Kidney glomerular epithelial cell (primary cell): Measurements from ENCODE around the gene FBRSL1.

Experiments
- DNase-seq: peaks from one replicate; lab custom pipeline; 2025; lab: John Stamatoyannopoulos, UW

The FBRSL1 gene

DNA sequence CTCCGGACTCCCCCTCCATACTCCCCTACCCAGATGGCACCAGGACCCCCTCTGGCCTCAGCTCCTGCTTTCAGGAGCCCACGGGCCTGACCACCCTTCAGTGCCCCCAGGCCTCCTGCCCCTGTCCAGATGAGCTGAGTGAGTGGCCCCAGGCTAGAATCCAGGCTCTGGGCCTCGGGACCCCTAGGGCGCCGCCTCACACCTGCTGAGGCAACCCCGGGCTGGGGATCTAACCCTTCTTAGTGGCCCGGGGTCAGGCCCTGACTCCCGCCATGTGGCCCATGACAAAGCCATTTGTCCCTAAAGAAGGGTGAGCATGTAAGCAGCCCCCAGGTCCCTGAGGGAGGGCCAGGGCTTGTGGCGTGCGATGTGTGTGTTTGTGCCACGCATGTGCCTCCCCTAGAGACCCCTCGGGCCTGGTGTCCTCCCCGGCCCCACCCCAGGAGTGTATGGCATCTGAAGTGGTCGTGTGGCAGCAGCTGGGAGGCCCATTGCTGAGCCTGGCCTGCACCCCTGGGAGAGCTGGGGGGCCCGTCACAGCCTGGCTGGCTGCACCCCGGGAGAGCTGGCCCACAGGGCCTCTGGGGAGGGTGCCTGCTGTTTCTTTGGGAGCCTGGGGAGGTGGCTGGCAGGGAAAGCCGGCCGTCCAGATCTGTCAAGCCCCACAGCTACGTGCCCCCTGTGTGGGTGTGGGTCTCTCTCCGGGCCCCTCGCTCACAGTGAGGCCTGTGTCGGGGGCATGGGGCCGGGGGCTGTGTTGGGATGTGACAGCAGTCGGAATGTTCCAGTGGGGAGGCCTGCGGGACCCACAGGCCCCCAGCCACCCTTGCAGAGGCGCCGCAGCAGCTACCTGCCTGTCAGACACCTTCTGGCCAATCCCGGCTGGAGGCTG is 7.8 kb downstream of the FBRSL1 start:
- DNase-seq: no peak

DNA sequence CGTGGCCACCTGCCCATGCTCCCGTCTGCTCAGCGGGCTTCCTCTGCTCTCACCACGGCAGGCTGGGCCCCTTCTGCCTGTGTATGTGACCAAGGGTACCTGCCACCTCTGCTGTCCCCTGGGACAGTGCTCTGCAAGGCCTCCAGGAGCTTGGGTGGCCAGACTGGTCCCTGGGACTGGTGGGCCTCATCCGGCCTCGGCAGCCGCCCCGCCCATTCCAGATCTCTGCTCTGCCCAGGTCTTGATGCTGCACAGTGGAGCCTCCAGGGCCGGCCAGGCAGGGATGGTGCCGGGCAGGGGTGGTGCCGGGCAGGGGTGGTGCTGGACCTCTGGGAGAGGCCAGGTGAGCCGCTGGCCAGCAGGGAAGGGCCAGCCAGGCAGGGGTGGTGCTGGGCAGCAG is 9.0 kb downstream of the FBRSL1 start:
- DNase-seq: no peak

DNA sequence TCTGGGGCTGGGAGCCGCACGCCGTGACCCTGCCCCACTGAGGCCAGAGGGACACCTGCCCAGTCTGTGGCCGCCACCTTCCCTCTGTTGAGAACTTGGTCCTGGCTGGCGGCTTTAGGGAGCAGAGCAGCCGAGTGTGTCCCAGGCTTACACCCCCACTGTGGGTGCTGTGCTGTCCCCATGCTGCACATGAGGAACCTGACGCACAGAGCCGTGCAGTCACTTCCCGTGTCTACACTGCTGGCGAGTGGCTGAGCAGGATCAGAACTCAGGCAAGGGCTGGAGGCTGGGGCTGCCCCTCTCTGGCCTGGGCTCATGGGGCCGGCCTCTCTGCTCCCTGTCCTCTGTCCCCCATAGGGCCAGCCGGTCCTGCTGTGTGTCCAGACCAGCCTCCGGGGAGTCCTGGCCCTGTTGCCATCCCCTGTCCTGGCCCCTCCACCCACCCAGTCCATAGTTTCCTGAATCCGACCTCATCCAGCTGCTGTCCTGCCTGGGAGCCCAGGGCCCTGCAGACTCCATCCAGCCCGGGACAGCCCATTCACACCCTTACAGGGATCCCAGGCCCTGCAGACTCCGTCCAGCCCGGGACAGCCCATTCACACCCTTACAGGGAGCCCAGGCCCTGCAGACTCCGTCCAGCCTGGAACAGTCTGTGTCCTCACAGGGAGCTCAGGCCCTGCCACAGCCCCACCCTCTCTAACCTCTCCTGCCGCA is 10.3 kb downstream of the FBRSL1 start:
- DNase-seq: no peak

DNA sequence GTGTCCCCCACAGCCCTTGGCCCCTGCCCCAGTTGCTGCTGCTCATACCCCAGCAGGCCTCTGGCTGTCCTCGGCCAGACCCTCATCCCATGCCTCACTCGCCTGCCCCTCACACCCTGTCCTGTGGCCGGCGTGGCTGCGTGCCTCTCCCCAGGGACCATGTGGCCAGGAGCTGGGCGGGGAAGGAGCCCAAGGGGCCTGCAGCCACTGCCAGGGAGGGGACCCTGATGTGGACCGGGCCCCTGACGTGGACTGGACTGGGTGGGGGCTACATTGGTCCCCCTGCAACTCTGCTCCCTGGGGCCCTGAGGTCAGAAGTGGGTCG is 10.9 kb downstream of the FBRSL1 start:
- no peak for DNase-seq

DNA sequence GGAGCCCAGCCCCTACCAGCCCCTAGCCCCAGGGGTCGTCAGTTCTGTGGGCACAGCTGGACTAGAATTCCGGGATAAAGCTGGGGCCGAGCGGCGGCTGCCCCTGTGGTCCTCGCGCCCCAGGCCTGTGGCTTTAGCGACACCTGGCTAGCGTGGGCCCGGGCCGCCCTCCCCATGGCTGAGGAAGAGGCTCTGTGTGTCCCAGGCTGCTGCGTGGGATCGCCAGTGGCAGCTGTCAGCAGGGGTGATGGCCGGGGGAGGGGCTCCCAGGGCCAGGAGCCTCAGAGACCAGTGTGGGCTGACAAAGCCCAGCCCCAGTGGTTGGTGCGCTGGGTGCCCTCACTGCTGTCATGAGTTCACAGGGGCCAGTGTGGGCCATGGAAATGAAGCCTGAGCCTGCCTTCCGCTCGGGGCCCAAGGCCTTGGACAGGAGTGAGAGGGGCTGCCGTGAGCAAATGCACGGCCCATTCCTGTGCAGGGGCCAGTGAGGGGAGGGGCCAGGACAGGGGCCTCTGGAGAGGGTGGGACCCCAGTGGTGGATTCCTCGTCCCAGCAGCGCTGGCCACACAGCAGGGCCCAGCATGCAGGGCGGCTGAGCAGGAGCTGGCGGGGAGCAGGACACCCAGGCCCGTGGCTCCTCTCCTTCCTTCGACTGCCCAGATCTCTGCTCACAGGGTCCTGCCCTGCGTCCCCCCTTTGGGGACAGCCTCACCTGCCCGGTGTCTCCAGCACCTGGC is 11.4 kb downstream of the FBRSL1 start:
- no peak for DNase-seq

DNA sequence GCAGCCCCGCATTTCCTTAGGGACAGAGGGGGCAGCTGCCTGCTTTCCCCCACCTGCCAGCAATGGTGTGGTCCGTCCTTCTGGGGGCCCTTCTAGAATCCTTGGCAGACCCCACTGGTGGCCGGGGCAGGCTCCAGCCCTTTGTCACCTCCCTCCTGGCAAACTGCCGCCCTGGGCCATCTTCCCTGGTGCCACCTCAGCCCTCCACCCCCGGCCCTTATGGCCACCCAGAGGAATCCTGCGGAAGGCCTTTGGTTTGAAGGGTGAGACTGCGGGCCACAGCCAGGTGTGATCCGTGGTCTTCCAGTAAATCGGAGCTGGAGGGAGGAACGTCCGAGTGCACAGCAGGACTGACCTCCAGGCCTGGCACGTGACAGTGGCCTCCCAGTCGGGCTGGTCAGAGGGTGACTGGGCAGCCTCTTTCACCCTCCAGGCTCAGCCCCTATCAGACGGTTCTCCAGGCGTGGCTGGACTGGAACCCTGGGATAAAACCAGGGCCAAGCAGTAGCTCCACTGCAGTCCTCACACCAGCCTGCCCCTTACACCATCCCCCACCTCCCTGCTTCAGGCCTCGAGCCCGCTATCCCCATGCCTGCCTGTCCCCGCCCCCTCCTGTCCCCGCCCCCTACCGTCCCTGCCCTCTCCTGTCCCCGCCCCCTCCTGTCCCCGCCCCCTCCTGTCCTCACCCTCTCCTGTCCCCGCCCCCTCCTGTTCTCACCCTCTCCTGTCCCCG is 12.4 kb downstream of the FBRSL1 start:
- DNase-seq: no peak

DNA sequence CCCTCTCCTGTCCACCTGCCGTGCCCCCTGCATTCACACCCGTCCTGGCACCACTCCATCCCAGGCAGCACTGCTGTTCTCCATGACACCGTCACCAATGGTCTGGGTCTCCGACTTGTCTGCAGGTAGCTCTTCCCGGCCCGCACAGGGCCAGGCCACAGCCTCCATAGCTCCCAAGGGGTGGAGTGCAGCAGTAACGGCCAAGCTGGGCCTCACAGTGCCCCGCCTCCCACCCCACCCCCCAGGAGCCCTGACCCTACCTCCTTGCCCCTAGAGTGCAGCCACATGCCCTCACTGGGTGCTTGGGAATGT is 12.9 kb downstream of the FBRSL1 start:
- DNase-seq: no peak

DNA sequence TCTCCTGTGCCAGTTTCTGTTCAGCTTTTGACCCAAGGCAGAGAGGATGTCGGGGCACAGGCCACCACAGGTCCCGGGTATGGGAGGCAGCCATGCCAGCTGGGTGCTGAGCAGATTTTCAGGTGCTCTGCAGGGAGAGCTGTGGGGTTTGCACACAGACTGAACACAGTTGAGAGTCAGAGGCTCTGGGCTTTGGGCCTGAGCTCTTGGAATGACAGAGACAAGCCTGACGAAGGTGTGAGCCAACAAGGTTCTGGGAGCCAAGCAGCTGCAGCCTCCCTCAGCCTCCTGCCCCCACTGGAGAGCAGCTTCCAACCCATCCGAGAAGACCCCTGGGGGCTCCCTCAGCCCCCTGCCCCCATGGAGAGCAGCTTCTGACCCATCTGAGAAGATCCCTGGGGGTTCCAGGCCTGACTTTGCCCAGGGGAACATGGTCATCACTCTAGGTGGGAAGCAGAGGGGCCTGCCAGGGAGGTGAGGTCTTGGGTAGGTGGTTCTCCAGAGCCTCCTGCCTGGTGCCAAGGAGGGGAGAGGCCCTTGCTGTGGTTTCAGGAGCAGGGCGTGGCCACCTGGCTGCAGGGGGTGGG is 13.8 kb downstream of the FBRSL1 start:
- DNase-seq: no peak

DNA sequence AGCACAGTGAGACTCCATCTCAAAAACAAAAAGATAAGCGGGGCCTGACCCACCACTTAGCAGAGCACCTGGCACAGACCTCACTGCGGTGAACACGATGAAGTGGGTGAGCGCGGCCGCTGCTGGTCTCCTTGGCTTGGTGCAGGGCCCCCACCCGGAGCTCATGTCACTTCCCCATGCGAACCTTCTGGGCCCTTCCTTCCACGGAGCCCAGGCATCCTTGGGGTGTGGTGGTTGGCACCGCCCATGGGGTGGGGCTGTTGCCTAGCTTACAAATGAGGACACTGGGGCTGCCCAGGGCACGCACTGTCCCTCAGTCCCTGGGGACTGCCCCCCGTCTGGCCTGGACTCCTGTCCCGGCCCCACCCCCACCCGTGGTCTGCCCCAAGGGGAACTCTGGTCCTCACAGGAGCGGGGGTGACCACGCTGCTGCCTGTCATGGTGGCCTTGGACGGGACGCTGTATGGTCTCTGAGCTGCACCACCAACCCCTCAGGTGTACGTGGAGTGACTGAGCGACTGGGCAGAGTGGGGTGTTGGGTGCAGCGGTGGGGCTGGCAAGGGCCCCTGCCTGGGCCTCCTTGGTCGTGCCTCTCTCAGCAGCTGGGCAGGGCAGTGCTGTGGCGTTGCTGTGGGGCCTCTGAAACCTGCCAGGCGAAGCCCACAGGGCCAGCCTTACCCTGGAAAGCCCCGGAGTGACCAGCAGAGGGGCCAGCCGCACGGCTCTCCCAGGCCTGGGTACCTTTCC is 15.3 kb downstream of the FBRSL1 start:
- DNase-seq: no peak

DNA sequence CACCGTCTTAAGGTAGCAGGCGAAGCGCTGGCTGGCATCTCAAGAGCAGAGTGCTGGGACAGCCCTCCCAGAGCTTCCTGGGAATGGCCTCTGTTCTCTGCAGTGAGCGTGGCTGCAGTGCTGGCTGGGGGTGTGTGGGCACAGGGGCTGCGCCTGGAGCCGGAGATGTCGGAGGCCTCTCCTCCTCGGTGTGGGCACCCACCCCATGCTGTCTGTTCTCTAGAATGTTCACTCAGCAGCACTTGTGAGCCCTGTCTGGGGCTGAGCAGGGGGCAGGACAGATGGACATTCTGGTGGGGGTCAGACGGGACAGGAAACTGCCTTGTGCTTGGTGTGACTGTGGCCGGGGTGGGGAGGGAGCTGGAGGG is 15.9 kb downstream of the FBRSL1 start:
- no peak for DNase-seq

DNA sequence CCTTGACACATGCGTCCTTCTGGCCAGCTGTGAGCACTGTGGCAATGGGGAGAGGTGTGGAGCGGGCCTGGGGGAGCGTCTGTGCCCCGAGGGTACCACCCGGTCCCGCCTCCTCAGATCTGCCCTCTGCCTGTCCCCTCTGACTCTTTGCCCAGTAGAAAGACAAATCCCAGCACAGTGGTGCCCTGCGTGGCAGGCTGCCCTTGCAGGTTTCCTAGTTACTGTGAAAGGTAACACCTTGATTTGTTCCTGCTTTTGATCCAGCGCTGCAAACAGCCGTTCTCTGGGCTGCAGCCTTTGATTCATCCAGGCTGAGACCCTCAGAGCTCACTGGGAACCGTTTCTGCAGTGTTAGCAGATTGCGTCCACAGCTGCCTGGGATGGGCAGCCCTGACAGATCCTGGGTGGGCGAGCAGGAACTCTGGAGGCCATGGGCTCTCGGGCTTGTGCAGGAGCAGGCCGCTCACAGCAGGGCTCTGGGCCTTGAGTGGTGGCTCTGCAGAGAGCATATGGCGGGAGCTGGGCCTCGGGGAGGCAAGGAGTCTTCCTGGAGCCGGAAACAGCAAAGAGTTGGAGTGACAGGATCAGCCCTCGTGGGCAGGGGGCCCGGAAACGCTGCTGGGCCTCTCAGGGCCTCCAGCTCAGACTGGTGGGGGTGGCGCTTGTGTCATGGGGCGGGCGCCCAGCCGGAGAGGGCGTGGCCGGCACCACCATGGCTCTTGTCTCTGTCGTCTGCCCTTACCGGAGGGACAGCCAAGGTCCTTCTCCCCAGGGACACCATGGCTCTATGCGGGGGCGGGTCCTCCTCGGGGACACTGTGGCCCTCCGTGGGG is 16.6 kb downstream of the FBRSL1 start:
- peak; percentile 23 for DNase-seq

DNA sequence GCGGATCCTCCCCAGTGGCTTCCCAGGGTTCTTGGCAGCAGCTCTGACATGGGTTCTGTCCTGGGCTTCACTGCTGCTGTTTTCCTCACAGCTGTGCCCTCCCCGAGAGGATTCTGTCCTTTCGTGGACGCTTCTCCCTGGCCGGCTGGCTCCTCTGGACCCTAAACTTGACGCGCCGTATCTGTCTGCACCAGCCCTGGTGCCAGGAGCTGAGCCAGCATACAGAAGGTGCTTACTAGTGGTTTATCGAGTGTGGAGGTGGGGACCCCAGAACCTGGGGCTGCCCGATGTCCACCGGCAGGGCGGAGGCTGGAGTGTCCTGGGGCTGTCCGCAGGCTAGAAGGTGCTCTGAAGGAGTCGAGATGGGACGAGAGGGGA is 17.2 kb downstream of the FBRSL1 start:
- no peak for DNase-seq

DNA sequence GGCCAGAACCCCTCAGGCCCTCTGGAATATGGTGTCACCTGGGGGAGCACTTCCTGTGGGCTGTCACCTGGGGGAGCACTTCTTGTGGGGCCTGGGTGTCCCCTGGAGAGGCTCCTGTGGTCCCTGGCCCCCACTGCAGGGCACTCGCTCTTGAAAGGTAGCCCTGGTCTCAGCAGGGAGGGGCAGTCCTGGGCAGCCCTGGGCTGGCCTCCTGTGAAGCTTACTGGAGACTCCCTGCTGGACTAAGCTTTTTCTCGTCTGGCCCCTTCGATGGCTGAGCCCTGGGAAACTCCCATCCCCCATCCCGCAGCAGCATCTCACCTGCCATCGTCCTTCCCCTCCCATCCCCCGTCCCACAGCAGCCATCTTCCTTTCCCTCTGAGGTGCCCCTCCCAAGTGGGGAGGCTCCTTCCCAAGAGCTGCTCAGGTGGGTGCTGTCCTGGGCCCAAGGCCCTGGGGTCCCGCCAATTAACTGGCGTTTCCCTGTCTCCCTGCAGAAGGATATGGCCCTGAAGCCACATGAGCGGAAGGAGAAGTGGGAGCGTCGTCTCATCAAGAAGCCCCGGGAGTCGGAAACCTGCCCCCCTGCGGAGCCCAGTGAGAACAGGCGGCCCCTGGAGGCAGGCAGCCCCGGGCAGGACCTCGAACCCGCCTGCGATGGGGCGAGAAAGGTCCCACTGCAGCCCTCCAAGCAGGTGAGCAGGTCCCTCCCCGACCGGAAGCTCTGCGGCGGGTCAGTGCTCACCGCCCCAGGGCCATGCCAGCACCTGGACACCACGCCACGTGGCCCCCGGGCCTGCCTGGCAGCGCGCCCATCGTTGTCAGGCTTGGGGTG is 17.9 kb downstream of the FBRSL1 start:
- no peak for DNase-seq

DNA sequence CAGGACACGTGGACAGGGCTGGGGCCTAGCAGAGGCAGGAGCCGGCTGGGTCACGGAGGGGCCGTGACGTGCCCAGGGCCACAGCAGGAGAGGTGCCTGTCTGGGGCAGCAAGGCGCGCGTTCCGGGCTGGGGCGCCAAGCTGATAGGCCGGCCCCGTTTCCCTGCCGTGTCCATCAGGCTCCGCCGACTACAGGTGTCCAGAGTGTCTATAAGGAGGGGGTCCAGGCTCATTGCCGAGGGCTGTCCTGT is 18.5 kb downstream of the FBRSL1 start:
- no peak for DNase-seq

DNA sequence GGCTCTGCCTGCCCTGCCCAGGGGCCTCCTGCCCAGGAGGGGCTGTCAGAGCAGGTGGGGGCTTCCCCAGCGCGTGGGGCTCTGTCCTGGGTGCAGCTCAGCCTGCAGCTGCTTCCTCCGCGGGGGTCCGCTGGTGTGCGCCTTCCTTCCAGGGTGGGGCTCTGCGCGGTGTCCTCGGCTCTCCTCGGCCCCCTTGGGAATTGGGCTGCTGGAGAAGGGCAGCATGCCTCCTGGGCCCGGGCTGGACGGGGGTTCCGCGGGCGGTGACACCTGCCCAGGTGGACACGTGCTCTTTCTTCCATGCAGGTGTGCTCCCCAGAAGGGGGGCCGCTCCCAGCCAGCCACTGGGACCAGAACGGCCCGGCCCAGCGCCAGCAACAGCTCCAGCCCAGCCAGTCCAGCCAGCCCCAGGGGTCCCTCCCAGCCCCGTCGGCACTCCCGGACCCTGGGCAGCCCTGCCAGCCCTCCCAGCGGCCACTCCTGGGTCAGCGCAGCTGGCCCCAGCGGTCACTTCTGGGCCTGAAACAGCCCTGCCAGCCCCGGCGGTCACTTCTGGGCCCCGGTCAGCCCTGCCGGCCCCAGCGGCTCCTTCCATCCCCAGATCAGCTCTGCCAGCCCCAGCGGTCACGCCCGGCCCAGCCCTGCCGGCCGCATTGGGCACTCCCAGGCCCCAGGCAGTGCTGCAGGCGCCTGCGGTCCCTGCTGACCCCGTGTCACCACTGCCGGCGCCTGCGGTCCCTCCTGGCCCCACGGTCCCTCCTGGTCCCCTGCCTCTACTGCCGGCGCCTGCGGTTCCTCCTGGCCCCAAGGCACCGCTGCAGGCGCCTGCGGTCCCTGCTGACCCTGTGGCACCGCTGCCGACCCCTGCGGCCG is 19.1 kb downstream of the FBRSL1 start:
- no peak for DNase-seq

DNA sequence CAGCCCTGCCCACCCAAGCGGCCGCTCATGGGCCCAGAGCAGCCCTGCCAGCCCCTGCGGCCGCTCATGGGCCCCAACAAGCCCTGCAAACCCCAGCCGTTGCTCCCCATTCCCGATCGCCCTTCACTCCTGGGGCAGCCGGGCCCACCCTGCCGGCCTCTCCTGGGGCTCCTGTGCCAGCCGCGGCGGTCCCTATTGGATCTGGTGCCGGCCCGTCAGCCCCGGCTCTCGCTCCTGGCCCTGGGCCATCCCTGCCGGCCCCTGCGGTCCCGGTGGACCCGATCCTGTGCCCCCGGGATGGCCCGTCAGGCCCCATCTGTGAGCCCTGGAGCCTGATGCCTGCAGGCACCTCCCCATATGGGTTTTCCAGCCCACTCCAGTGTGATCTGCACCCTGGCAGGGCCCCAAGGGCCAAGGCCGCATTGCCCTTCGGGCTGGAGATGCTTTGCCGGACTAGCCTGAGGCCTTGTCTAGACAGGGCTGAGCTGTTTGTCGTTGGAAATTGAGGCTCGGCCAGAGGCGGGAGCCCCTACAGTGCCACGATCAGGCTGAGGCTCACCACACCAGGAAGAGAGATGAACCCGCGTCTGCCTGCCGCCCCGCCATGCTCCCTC is 20.3 kb downstream of the FBRSL1 start:
- DNase-seq: no peak

DNA sequence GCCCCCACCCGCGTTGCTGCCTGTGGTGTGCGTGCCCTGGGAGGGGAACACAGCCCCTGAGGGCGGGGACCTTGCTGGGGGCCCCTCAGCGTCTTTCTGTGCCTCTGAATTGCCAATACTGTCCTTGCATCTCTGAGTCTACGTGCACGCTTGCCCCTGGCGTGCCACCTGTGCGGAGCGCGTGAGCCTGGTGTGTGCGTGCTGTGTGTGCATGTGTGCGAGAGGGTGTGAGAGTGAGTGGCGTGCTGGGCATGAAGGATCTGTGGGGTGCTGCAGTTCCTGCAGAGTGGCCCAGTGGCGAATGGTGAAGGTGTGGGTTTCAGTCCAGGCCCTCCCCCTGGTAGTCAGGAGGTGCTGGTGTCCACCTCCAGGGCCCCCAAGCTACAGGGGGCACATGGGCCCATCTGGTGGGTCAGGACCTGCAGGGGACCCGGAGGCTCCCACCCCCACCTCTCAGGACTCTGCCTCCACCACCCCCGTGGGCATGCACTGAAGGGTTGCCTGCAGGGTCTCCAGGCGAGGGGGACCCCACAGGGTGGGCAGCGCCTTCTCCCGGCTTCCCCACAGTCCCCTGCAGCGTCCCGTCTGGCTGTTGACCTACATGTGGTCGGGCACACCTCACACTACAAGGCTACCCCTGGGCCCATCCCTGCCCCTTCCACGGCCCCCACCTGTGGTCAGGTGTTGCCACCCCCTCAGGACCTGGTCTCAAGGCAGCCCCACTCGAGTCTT is 21.0 kb downstream of the FBRSL1 start:
- no peak for DNase-seq
